HepG2 (cell line): ENCODE data around the gene TPM3. TPM values are rescaled to one million over a fixed set of nuclear protein-coding genes. Genes with fewer than 3 reads are reported as not detected.

Source experiments
- HDAC1 ChIP-seq: sonication (generic); formaldehyde crosslinking; IDR thresholded peaks from 2 replicates; pipeline ENCODE4 v1.5.1; 2020; ENCODE audit warnings: mild to moderate bottlenecking, missing genetic modification reagents
- KLF12 ChIP-seq: sonication (generic); formaldehyde crosslinking; IDR thresholded peaks from 2 replicates; pipeline ENCODE4 v1.4.0; 2020; ENCODE audit warnings: missing genetic modification reagents, borderline replicate concordance
- KMT2A ChIP-seq: sonication (generic); formaldehyde crosslinking; IDR thresholded peaks from 2 replicates; pipeline ENCODE4 v1.4.0; 2020; ENCODE audit warnings: missing genetic modification reagents
- POGZ ChIP-seq: sonication (generic); formaldehyde crosslinking; IDR thresholded peaks from 2 replicates; pipeline ENCODE4 v1.4.0; 2020; ENCODE audit warnings: mild to moderate bottlenecking, missing genetic modification reagents
- ZBTB14 ChIP-seq: sonication (generic); formaldehyde crosslinking; IDR thresholded peaks from 2 replicates; pipeline ENCODE4 v1.4.0; 2020; ENCODE audit warnings: missing genetic modification reagents
- ZNF274 ChIP-seq: sonication (generic); formaldehyde crosslinking; IDR thresholded peaks from 2 replicates; pipeline ENCODE4 v1.5.1; 2020; ENCODE audit warnings: mild to moderate bottlenecking, missing genetic modification reagents
- microRNA counts: library from miRNA; unstranded; fragments of <30 nt; microRNA quantifications from one replicate; lab custom pipeline; 2015
- microRNA-seq: library from miRNA; unstranded; fragments of <30 nt; microRNA quantifications from one replicate; pipeline ENCODE4, GENCODE V29; 2020
- polyA plus RNA-seq, 8 experiments: library from polyadenylated mRNA; depleted of rRNA in 3 of 8; stranded (reverse) in 7 of 8; unstranded in 1 of 8; fragments of >200 nt; fragmentation: Illumina TruSeq in 4 of 8; extraction: Trizol in 4 of 8; gene quantifications; 2 replicates each; pipeline versions ENCODE4 v1.2.1 to v1.2.3, GENCODE V29; 2011 to 2016; ENCODE audit warnings: low read depth in 4 of 8, missing spikeins in 1 of 8, mixed read lengths in 1 of 8; ENCODE audit not compliant: insufficient read depth in 1 of 8
- small RNA-seq, 3 experiments: library from RNA; depleted of rRNA; stranded (forward); fragments of <200 nt; gene quantifications; one replicate each; pipeline ENCODE3, GENCODE V24; 2012; ENCODE audit warnings: low read depth in 2 of 3, low replicate concordance in 1 of 3; ENCODE audit not compliant: insufficient read length in 3 of 3, insufficient read depth in 2 of 3
- total RNA-seq, 5 experiments: library from RNA; depleted of rRNA; stranded (reverse); fragments of >200 nt; fragmentation: Illumina TruSeq; extraction: Trizol; gene quantifications; 2 replicates each; pipeline ENCODE4 v1.2.3, GENCODE V29; 2016; ENCODE audit warnings: low read depth in 1 of 5
- TF ChIP-seq, protein P1 (sequence below): sonication (generic); formaldehyde crosslinking; IDR thresholded peaks from 2 replicates; pipeline ENCODE4 v1.8.1; 2023; ENCODE audit warnings: missing genetic modification reagents, mild to moderate bottlenecking, borderline replicate concordance

The TPM3 gene
- total and polyA plus RNA-seq, 2 of the 13 experiments (the other 11 are each of a cell fraction or from before 2014, with no cell fraction given), result 160 to 307 TPM

DNA sequence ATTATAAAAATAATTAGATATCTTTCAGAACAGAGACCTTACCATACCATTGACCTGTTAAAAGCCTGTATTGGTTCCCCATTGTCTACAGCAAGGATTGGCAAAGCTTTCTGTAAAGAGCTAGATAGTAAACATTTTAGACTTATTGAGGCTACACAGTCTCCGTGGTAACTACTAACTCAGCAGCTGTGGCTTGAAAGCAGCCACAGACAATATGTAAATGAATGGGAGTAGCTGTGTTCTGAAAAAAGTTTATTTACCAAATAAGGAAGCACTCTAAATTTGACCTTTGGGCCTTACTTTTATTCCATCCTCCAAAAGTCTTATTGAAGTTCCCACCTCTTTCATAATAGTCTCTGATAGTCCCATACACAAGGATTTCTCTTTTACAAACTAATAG lies 76.7 kb downstream of the TPM3 start (continued):
- TF ChIP-seq ZNF274, result no peak
- no peak for TF ChIP-seq ZBTB14 (CRISPR knock-in tag)
- TF ChIP-seq POGZ (CRISPR knock-in tag), result no peak
- no peak for TF ChIP-seq HDAC1 (CRISPR knock-in tag)
- no peak for TF ChIP-seq KMT2A
- no peak for TF ChIP-seq KLF12
- TF ChIP-seq, protein P1, sequence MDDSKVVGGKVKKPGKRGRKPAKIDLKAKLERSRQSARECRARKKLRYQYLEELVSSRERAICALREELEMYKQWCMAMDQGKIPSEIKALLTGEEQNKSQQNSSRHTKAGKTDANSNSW (CRISPR knock-in tag), result no peak

MicroRNAs encoded within 50 kb of the gene (microRNA counts, 767-probe panel; counts per million panel counts)
- microRNA hsa-miR-190b (lab: Ali Mortazavi, UCI), result not detected

Small RNA genes lying within 50 kb of the gene (microRNA-seq; reads per million reads assigned to microRNA genes)
- gene MIR190B, result 9.2 reads per million, percentile 43 among the genes with 10 or more reads in this experiment

Small RNA genes lying within 50 kb of the gene (small RNA-seq; reads per million reads assigned to genes)
- gene MIR190B, result 0.10 to 63.8 (median 45.2) reads per million in 3 experiments

Other genes starting within 250 kb of the TPM3 start
- 8.7 and 15.1 TPM in 2 replicates for gene DENND4B, start 245.4 kb downstream of the TPM3 start, total RNA-seq (2016; rRNA removed; fragmentation: Illumina TruSeq; extraction: Trizol)
- gene DENND4B, start 245.4 kb downstream of the TPM3 start, polyA plus RNA-seq (2011; rRNA removed), result 20.3 and 24.3 TPM in 2 replicates
- 4.0 and 6.1 TPM in 2 replicates for gene CRTC2, start 233.5 kb downstream of the TPM3 start, total RNA-seq (2016; rRNA removed; fragmentation: Illumina TruSeq; extraction: Trizol)
- gene CRTC2, start 233.5 kb downstream of the TPM3 start, polyA plus RNA-seq (2011; rRNA removed), result 24.2 and 26.7 TPM in 2 replicates
- gene SLC39A1, start 228.6 kb downstream of the TPM3 start, total RNA-seq (2016; rRNA removed; fragmentation: Illumina TruSeq; extraction: Trizol), result 47.5 and 78.4 TPM in 2 replicates
- gene SLC39A1, start 228.6 kb downstream of the TPM3 start, polyA plus RNA-seq (2011; rRNA removed), result 71.2 and 80.5 TPM in 2 replicates
- gene CREB3L4, start 224.2 kb downstream of the TPM3 start, total RNA-seq (2016; rRNA removed; fragmentation: Illumina TruSeq; extraction: Trizol), result 7.8 and 9.9 TPM in 2 replicates
- 17.4 and 18.7 TPM in 2 replicates for gene CREB3L4, start 224.2 kb downstream of the TPM3 start, polyA plus RNA-seq (2011; rRNA removed)
- gene JTB, start 214.4 kb downstream of the TPM3 start, total RNA-seq (2016; rRNA removed; fragmentation: Illumina TruSeq; extraction: Trizol), result 66.8 and 99.2 TPM in 2 replicates
- 90.3 and 96.7 TPM in 2 replicates for gene JTB, start 214.4 kb downstream of the TPM3 start, polyA plus RNA-seq (2011; rRNA removed)
- gene RAB13, start 205.8 kb downstream of the TPM3 start, total RNA-seq (2016; rRNA removed; fragmentation: Illumina TruSeq; extraction: Trizol), result 24.7 and 28.7 TPM in 2 replicates
- 15.9 and 16.0 TPM in 2 replicates for gene RAB13, start 205.8 kb downstream of the TPM3 start, polyA plus RNA-seq (2011; rRNA removed)
- gene RPS27, start 201.3 kb downstream of the TPM3 start, total RNA-seq (2016; rRNA removed; fragmentation: Illumina TruSeq; extraction: Trizol), result 3,737 and 4,047 TPM in 2 replicates
- gene RPS27, start 201.3 kb downstream of the TPM3 start, polyA plus RNA-seq (2011; rRNA removed), result 9,964 and 10,356 TPM in 2 replicates
- not detected in 2 replicates for gene NUP210L, start 37.0 kb downstream of the TPM3 start, total RNA-seq (2016; rRNA removed; fragmentation: Illumina TruSeq; extraction: Trizol)
- gene NUP210L, start 37.0 kb downstream of the TPM3 start, polyA plus RNA-seq (2011; rRNA removed), result not detected in 2 replicates
- not detected in 2 replicates for gene CFAP141, start 14.2 kb upstream of the TPM3 start, total RNA-seq (2016; rRNA removed; fragmentation: Illumina TruSeq; extraction: Trizol)
- not detected in 2 replicates for gene CFAP141, start 14.2 kb upstream of the TPM3 start, polyA plus RNA-seq (2011; rRNA removed)
- gene UBAP2L, start 28.9 kb upstream of the TPM3 start, total RNA-seq (2016; rRNA removed; fragmentation: Illumina TruSeq; extraction: Trizol), result 74.2 and 75.9 TPM in 2 replicates
- 140 and 159 TPM in 2 replicates for gene UBAP2L, start 28.9 kb upstream of the TPM3 start, polyA plus RNA-seq (2011; rRNA removed)
- gene HAX1, start 80.5 kb upstream of the TPM3 start, total RNA-seq (2016; rRNA removed; fragmentation: Illumina TruSeq; extraction: Trizol), result 89.2 and 104 TPM in 2 replicates
- gene HAX1, start 80.5 kb upstream of the TPM3 start, polyA plus RNA-seq (2011; rRNA removed), result 120 and 128 TPM in 2 replicates
- gene AQP10, start 129.0 kb upstream of the TPM3 start, total RNA-seq (2016; rRNA removed; fragmentation: Illumina TruSeq; extraction: Trizol), result not detected in 2 replicates
- 0.30 and 0.38 TPM in 2 replicates for gene AQP10, start 129.0 kb upstream of the TPM3 start, polyA plus RNA-seq (2011; rRNA removed)
- 31.3 and 39.3 TPM in 2 replicates for gene ATP8B2, start 133.4 kb upstream of the TPM3 start, total RNA-seq (2016; rRNA removed; fragmentation: Illumina TruSeq; extraction: Trizol)
- gene ATP8B2, start 133.4 kb upstream of the TPM3 start, polyA plus RNA-seq (2011; rRNA removed), result 20.4 and 23.9 TPM in 2 replicates
- gene IL6R, start 213.2 kb upstream of the TPM3 start, total RNA-seq (2016; rRNA removed; fragmentation: Illumina TruSeq; extraction: Trizol), result 3.5 and 5.0 TPM in 2 replicates
- gene IL6R, start 213.2 kb upstream of the TPM3 start, polyA plus RNA-seq (2011; rRNA removed), result 24.5 and 30.5 TPM in 2 replicates